ENCODE results near the gene CDCA8. TPM values are rescaled to one million over a fixed set of nuclear protein-coding genes. Genes with fewer than 3 reads are reported as not detected.

The CDCA8 gene
- total RNA-seq, 1 experiment from 2014 or later = 48.5 TPM

DNA sequence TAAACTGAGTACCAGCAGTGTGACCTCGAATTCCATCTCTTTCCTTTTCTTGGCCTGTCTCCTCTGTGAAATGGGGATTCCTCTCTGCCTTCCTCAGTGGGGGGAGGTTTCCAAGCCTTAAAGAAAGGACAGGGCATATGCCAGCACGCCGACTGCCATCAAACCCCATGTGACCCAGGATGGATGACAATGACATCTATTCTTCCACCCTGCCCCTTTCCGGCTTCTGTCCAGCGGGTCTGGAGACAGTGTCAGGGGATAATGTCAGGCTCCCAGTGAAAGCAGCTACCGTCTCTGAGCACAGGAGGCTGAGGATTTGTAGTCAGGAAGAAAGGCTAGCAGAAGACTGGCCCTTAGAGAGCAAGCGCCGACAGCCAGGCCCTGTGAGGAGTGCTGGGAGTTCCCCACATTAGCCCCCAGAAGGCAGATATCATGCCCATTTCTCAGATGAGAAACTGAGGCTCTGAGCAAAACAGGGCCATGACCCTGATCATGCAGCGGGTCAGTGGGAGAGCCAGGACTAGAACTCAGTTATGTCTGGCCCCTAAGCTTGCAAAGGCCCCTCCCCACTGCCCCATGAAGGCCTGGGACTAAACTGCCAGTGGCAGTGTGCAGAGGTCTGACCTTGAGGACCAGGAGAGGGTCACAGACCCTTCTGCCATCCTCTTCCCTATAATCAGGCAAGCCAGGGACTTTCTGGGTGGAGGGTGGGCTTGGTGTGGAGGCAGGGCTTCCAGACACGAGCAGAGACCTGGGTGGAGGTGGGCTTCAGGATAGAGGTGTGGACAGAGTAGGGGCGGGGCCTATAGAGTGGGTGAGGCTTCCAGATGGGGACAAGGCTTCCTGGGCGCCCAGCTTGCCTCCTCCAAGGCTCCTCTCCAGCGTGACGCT, 30.1 kb downstream of the CDCA8 start:
- H4K20me1 ChIP-seq (ENCODE audit: control insufficient read depth, insufficient read depth, insufficient read length) = no peaks in the 10 kb centered on the region
- no peaks in the 10 kb centered on the region for H3K9me3 Mint-ChIP-seq
- H3K14ac ChIP-seq (ENCODE audit: insufficient read depth, low read length) = no peak overlapping the region
- no peak overlapping the region for H2BK120ac ChIP-seq (ENCODE audit: low read depth, low read length, poor library complexity, severe bottlenecking)
- TF ChIP-seq, protein P1, sequence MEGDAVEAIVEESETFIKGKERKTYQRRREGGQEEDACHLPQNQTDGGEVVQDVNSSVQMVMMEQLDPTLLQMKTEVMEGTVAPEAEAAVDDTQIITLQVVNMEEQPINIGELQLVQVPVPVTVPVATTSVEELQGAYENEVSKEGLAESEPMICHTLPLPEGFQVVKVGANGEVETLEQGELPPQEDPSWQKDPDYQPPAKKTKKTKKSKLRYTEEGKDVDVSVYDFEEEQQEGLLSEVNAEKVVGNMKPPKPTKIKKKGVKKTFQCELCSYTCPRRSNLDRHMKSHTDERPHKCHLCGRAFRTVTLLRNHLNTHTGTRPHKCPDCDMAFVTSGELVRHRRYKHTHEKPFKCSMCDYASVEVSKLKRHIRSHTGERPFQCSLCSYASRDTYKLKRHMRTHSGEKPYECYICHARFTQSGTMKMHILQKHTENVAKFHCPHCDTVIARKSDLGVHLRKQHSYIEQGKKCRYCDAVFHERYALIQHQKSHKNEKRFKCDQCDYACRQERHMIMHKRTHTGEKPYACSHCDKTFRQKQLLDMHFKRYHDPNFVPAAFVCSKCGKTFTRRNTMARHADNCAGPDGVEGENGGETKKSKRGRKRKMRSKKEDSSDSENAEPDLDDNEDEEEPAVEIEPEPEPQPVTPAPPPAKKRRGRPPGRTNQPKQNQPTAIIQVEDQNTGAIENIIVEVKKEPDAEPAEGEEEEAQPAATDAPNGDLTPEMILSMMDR (conservative IDR thresholded peaks at IDR 0.05) = no peak
- no peak overlapping the region for H3K23ac ChIP-seq (ENCODE audit: insufficient read length, low read depth, low read length)
- H3K79me1 ChIP-seq (ENCODE audit: insufficient read depth, low read depth, low read length, poor library complexity, severe bottlenecking) = no peaks in the 10 kb centered on the region
- no peak overlapping the region for H3K18ac ChIP-seq (ENCODE audit: insufficient read length, low read depth, low read length)
- no peak for DNase-seq
- no peaks in the 10 kb centered on the region for H3K27me3 ChIP-seq (ENCODE audit: insufficient read depth, low read length)
- H2BK5ac ChIP-seq (ENCODE audit: insufficient read length, low read length) = no peak overlapping the region
- H3T11ph ChIP-seq (ENCODE audit: low read length) = no peak overlapping the region
- no peak overlapping the region for H3K9ac ChIP-seq (ENCODE audit: extremely low read depth, insufficient read length, low read length)
- H3K27me3 Mint-ChIP-seq (ENCODE audit: low read depth) = peaks cover 9% of the 10 kb centered on the region
- no peak overlapping the region for H2BK15ac ChIP-seq (ENCODE audit: low read depth, low read length)
- no peak overlapping the region for H2AFZ ChIP-seq (ENCODE audit: low read length)
- WGBS (ENCODE audit: extremely low coverage, insufficient read length, low lambda C conversion rate) = no CpG with 5 or more reads among the region's 14 CpGs
- H4K91ac ChIP-seq (ENCODE audit: insufficient read length, low read depth, low read length) = no peak overlapping the region
- no peaks in the 10 kb centered on the region for H3K23me2 ChIP-seq (ENCODE audit: insufficient read length, low read depth, low read length, poor library complexity, severe bottlenecking)
- H3K79me2 ChIP-seq (ENCODE audit: insufficient read depth, low read length) = no peaks in the 10 kb centered on the region
- H4K5ac ChIP-seq (ENCODE audit: insufficient read length, low read depth, low read length) = no peak overlapping the region
- no peak overlapping the region for H2BK12ac ChIP-seq (ENCODE audit: insufficient read length, low read depth, low read length)
- H2BK20ac ChIP-seq (ENCODE audit: low read depth, low read length, poor library complexity, severe bottlenecking) = no peak overlapping the region
- no peak overlapping the region for H3K27ac ChIP-seq (ENCODE audit: insufficient read length, low read depth, low read length)
- no peak overlapping the region for H3K4me2 ChIP-seq (ENCODE audit: insufficient read depth, insufficient read length, low read length)
- no peaks in the 10 kb centered on the region for H3K9me3 ChIP-seq (ENCODE audit: control insufficient read depth, low read depth, low read length)
- H3K4me1 ChIP-seq (ENCODE audit: insufficient read depth, low read length) = no peaks in the 10 kb centered on the region
- H3K4me3 Mint-ChIP-seq = no peak overlapping the region; a peak in 1 of 5 replicates
- H3K4me1 Mint-ChIP-seq = peaks cover 9 to 14% of the 10 kb centered on the region in 2 experiments; a peak in 3 of 4 replicates
- H3K27ac Mint-ChIP-seq = no peak overlapping the region
- no peak overlapping the region for H3K4ac ChIP-seq (ENCODE audit: low read depth, low read length)
- no peaks in the 10 kb centered on the region for H3K36me3 Mint-ChIP-seq (ENCODE audit: insufficient read depth in 1 of 3, low read depth in 3 of 3)
- no peak overlapping the region for H4K8ac ChIP-seq (replicated peaks; ENCODE audit: insufficient read length, low read depth, low read length)
- no peak overlapping the region for H3K56ac ChIP-seq (ENCODE audit: insufficient read length, low read depth, low read length)
- H2AK5ac ChIP-seq (ENCODE audit: insufficient read length, low read length) = no peak overlapping the region
